Uterus (tissue), 2 donors: ENCODE measurements around the gene ENTPD1.

Experiments used
- POLR2A ChIP-seq, 2 donors: fragments of 450-650 bp; IDR thresholded peaks; one replicate each; pipeline ENCODE4 v1.6.1; 2016; ENCODE audit warnings: antibody characterized with exemption in 2 of 2, mild to moderate bottlenecking in 1 of 2, moderate library complexity in 1 of 2
- TF ChIP-seq, protein P1 (sequence below), 4 experiments: fragments of 200-600 bp in 2 of 4; fragments of 450-650 bp in 2 of 4; sonication (generic) in 2 of 4; IDR thresholded peaks; one replicate each; pipeline ENCODE4 v1.5.1; 2016 to 2019; ENCODE audit warnings: antibody characterized with exemption in 4 of 4, mild to moderate bottlenecking in 2 of 4, moderate library complexity in 1 of 4

- no peak for TF ChIP-seq POLR2A (IDR thresholded peaks at IDR 0.05)
- TF ChIP-seq, protein P1, sequence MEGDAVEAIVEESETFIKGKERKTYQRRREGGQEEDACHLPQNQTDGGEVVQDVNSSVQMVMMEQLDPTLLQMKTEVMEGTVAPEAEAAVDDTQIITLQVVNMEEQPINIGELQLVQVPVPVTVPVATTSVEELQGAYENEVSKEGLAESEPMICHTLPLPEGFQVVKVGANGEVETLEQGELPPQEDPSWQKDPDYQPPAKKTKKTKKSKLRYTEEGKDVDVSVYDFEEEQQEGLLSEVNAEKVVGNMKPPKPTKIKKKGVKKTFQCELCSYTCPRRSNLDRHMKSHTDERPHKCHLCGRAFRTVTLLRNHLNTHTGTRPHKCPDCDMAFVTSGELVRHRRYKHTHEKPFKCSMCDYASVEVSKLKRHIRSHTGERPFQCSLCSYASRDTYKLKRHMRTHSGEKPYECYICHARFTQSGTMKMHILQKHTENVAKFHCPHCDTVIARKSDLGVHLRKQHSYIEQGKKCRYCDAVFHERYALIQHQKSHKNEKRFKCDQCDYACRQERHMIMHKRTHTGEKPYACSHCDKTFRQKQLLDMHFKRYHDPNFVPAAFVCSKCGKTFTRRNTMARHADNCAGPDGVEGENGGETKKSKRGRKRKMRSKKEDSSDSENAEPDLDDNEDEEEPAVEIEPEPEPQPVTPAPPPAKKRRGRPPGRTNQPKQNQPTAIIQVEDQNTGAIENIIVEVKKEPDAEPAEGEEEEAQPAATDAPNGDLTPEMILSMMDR (IDR thresholded peaks at IDR 0.05) = no peak
Measured at GRCh38 chr10:95742962-95743535, 12.9 kb upstream of the ENTPD1 start.
